AG10803 (cell line): Measurements from ENCODE around the gene CFAP97D1.

ENCODE experiments used
- DNase-seq: peaks from one replicate; pipeline ENCODE4 v3.0.0; 2010; ENCODE audit warnings: low read depth
- H3K4me3 ChIP-seq: 2 replicates; pipeline ENCODE4 v1.5.1; 2011; ENCODE audit warnings: mild to moderate bottlenecking, low read length, control low read depth
- TF ChIP-seq, protein P1 (sequence below): conservative IDR thresholded peaks from 2 replicates; pipeline ENCODE4 v1.5.1; 2011; ENCODE audit warnings: mild to moderate bottlenecking, low read length, control low read depth, inconsistent platforms

The CFAP97D1 gene

DNA sequence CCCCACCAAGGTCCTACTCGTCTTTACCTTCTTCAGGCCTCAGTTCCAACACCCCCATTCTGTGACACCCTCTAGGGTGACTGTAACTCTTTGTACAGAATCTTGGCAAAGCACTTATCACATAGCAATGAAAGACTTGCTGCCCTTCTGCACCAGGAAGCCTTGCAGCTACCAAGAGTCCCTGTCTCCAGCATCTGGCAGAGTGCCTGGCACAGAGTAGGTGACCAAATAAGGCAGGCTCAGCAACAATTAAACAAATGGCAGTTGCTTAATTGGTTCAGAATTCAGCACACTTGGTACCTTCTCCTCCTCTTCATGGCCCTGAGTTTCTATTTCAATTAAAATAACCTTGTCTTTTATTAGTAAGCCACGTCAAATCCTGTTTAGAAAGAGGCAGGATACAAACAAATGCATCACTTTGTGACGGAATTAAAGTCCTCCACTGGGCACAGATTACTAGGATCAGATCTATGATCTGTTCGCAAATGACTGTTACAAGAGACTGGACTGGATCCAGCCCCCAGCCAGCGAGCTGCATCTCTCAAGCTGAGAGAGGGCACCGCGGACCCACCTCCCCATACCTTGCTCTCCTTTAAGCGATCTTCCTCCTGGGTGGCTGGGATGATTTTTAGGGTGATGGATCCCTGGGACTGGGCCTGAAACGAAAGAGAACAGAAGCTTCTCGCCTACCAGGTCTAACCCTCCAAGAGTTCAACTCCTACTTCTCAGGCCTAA, 43.3 kb downstream of the CFAP97D1 start:
- no peak for DNase-seq
- TF ChIP-seq, protein P1, sequence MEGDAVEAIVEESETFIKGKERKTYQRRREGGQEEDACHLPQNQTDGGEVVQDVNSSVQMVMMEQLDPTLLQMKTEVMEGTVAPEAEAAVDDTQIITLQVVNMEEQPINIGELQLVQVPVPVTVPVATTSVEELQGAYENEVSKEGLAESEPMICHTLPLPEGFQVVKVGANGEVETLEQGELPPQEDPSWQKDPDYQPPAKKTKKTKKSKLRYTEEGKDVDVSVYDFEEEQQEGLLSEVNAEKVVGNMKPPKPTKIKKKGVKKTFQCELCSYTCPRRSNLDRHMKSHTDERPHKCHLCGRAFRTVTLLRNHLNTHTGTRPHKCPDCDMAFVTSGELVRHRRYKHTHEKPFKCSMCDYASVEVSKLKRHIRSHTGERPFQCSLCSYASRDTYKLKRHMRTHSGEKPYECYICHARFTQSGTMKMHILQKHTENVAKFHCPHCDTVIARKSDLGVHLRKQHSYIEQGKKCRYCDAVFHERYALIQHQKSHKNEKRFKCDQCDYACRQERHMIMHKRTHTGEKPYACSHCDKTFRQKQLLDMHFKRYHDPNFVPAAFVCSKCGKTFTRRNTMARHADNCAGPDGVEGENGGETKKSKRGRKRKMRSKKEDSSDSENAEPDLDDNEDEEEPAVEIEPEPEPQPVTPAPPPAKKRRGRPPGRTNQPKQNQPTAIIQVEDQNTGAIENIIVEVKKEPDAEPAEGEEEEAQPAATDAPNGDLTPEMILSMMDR, result no peak
- no peak overlapping the region for H3K4me3 ChIP-seq

DNA sequence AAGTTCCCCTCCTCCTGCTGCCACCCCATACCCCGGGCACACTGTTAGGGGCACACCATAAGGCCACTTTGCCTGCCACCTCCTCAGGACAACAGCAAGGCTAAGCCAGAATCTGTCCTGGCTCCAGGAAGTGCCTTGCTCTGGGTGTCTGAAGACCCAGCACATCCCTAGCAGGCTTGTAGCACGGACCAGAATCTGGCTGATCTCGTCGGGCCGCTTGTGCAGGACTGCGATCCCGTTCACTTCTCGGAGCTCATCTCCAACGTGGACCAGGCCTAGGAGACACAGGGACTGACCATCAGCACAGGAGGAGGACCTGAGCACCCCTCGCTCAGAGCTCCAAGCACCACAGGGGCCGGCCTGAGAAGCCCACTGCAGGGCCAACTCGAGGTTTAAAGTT, 45.3 kb downstream of the CFAP97D1 start:
- TF ChIP-seq, protein P1, result no peak
- no peak overlapping the region for H3K4me3 ChIP-seq
- DNase-seq, result no peak

DNA sequence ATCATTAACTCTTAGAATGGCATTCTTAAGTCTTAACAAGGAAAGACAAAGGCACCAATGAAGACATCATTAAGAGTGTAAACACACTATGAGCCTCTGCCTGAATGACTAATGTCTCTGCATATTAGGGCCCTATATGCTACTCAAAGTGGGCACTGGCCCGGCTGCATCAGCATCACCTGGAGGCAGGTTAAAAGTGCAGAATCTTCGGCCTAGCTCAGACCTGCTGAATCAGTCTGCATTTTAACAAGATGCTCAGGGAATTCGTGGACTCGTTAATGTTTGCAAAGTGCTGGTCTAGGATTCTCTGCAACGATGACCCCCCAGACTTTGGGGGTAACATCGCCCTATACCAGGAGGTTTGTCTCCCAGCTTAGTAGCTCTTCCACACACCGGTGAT, 46.0 kb downstream of the CFAP97D1 start:
- no peak overlapping the region for H3K4me3 ChIP-seq
- DNase-seq, result no peak
- TF ChIP-seq, protein P1, result no peak

DNA sequence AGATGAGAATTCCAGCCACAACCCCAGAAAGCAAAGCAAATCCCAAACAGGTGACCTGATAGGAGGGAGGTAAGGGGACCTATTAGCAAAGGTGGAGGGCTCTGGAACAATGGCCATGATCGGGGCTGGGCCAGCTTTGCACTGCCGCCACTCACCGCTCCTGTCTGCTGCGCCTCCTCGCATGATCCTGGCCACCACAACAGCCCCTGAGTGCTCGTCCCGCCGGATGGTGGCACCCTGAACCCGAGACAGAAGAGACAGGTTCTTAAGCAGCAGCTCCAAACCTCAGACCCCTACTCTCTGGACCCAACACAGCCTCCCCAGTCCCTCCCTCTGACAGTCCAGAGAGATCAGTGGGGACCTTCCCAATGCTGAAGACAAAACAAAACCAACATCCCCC, 47.4 kb downstream of the CFAP97D1 start:
- TF ChIP-seq, protein P1, result no peak
- no peak overlapping the region for H3K4me3 ChIP-seq
- DNase-seq, result no peak

DNA sequence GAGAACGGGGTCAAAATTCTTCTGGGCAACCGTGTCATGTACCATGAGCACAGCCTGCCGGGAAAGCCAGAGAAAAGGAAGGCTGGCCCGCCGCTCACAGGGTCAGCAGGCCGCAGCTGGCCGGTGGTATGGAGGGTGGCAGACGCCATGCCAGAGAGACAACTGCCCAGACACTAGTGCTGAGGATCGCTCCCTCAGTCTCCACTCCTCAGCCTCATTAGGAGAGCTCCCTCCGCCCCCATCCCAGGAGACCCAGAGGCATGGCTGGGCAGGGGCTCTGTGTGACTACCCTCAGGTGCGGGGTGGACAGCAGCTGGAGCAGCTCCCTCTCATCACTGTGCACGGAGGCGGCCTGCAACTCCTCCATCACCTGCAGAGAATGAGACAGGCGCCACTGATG, 49.5 kb downstream of the CFAP97D1 start:
- DNase-seq, result no peak
- H3K4me3 ChIP-seq, result no peak overlapping the region
- TF ChIP-seq, protein P1, result no peak

DNA sequence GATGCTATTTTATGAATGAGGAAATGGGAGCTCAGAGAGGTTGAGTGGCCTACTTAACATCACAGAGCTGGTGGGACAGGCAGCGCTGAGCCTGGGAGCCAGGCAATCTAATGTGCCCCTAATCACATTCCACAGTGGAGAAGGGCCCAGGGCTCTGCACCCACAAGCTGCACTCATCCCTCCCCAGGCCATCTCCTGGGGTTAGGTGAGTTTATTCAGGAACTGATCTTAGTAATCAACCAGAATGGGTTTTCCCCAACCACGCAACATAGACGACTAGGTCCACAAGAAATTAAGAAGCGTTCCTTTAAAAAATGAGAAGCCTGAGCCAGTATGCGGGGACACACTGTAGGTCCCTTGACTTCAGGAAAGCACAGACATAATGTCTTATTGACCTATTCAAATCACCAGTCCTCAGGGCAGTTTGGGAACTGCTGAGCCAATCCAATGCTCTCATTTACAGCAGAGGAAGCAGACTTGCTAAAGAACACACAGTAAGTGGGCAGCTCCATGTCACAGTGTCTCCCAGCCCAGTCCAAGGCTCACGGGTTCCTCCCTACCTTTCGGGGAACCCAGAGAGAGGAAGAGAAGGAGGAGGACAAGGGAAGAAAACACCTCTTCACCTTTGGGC, 50.4 kb downstream of the CFAP97D1 start:
- no peak for DNase-seq
- TF ChIP-seq, protein P1, result no peak
- H3K4me3 ChIP-seq, result no peak overlapping the region

DNA sequence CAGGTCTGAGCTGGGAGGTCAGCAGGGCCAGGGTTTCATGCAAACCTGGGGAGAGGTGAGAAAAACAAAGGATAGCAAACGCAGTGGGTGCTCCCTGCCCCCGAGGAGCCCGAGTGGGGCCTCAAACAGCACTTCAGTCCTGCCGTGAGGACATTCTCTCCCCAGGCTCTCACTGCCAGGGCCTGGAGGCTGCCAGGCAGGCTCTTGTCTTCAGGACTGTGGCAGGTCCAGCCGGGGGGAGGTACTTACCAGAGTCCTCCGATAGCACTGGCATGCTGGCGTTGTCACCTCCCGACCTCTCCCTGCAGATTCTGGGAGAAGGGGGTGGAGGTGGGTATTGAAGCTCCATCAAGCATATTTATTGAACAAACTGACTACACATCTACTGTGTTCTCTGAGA, 51.4 kb downstream of the CFAP97D1 start:
- no peak overlapping the region; the same call in 1 of the 2 replicates for H3K4me3 ChIP-seq
- DNase-seq, result no peak
- TF ChIP-seq, protein P1, result no peak
